Measurements from ENCODE around the gene ITPR3.

DNA sequence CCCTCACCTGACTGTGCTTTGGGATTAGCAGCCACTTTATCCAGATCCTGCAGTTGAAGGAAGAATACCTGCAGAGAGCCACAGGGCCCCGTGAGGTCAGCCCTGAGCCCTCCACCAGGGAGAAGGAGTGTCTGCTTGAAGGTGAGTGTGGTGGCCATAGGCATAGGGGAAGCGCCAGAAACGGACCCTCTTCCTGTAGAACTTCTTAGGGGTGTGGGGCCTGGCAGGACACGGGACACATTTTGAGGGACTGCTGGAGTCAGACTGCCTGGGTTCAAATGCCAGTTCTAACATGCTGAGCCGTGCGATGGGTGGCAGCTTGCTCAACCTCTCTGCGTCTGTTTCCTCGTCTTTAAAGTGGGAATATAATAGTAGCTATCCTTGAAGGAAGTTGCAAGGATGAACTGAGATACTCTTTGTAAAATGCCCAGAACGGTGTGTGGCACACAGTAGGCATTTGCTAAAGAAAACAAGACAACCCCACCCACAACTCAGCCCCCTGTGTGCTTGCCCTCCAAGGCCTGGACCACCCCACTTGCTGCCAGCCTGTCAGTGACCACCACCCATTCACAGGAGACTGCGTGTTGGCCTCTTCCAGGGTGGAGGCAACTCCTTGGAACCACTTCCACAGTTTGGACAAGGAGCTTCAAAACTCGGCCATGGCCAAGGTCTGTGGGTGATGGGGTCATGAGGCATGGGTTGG, 36.3 kb upstream of the ITPR3 start:
- TF ChIP-seq, protein P1, sequence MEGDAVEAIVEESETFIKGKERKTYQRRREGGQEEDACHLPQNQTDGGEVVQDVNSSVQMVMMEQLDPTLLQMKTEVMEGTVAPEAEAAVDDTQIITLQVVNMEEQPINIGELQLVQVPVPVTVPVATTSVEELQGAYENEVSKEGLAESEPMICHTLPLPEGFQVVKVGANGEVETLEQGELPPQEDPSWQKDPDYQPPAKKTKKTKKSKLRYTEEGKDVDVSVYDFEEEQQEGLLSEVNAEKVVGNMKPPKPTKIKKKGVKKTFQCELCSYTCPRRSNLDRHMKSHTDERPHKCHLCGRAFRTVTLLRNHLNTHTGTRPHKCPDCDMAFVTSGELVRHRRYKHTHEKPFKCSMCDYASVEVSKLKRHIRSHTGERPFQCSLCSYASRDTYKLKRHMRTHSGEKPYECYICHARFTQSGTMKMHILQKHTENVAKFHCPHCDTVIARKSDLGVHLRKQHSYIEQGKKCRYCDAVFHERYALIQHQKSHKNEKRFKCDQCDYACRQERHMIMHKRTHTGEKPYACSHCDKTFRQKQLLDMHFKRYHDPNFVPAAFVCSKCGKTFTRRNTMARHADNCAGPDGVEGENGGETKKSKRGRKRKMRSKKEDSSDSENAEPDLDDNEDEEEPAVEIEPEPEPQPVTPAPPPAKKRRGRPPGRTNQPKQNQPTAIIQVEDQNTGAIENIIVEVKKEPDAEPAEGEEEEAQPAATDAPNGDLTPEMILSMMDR (IDR thresholded peaks at IDR 0.05), result no peak
- TF ChIP-seq POLR2A (IDR thresholded peaks at IDR 0.05), result no peak
